Mesenchymal stem cell (in vitro differentiated cells and primary cell): ENCODE measurements around the gene GPA33.
A peak's percentile ranks its signal among the peaks of the same experiment; 100 is the strongest.

Experiments used
- DNase-seq: peaks from one replicate; pipeline ENCODE4 v3.0.0-alpha.2; 2013
- H2AFZ ChIP-seq: one replicate; pipeline ENCODE4 v1.6.1; 2013; ENCODE audit warnings: low read depth, mild to moderate bottlenecking, control low read depth, inconsistent platforms, low read length, moderate library complexity
- H2AK5ac ChIP-seq: 2 replicates; pipeline ENCODE4 v1.6.1; 2013; ENCODE audit warnings: low read length, moderate library complexity, mild to moderate bottlenecking, inconsistent platforms; ENCODE audit not compliant: severe bottlenecking
- H2BK120ac ChIP-seq: one replicate; pipeline ENCODE4 v1.6.1; 2013; ENCODE audit warnings: low read depth, mild to moderate bottlenecking, inconsistent platforms, low read length, moderate library complexity
- H2BK12ac ChIP-seq, 2 experiments: one replicate each; pipeline ENCODE4 v1.6.1; 2013; ENCODE audit warnings: inconsistent platforms in 2 of 2, low read length in 2 of 2, mild to moderate bottlenecking in 2 of 2, moderate library complexity in 2 of 2, control low read depth in 1 of 2
- H2BK15ac ChIP-seq: one replicate; pipeline ENCODE4 v1.6.1; 2013; ENCODE audit warnings: mild to moderate bottlenecking, low read depth, inconsistent platforms; ENCODE audit not compliant: poor library complexity, severe bottlenecking
- H2BK5ac ChIP-seq: 2 replicates; pipeline ENCODE4 v1.6.1; 2013; ENCODE audit warnings: low read depth, mild to moderate bottlenecking, low read length, control low read depth, inconsistent platforms; ENCODE audit not compliant: poor library complexity, severe bottlenecking
- H3K14ac ChIP-seq, 2 experiments: one replicate each; pipeline ENCODE4 v1.6.1; 2013; ENCODE audit warnings: inconsistent platforms in 2 of 2, low read length in 2 of 2, control low read depth in 1 of 2, mild to moderate bottlenecking in 1 of 2, moderate library complexity in 1 of 2
- H3K18ac ChIP-seq, 2 experiments: one replicate each; pipeline ENCODE4 v1.6.1; 2013; ENCODE audit warnings: inconsistent platforms in 2 of 2, low read length in 2 of 2, control low read depth in 1 of 2, low read depth in 1 of 2, mild to moderate bottlenecking in 1 of 2
- H3K23ac ChIP-seq, 2 experiments: one replicate each; pipeline ENCODE4 v1.6.1; 2013; ENCODE audit warnings: inconsistent platforms in 2 of 2, low read length in 2 of 2, mild to moderate bottlenecking in 2 of 2, moderate library complexity in 2 of 2, control low read depth in 1 of 2
- H3K27ac ChIP-seq: 2 replicates; pipeline ENCODE4 v1.5.1; 2013; ENCODE audit warnings: mild to moderate bottlenecking, moderate library complexity, low read length, control low read depth, inconsistent platforms; ENCODE audit not compliant: poor library complexity, severe bottlenecking
- H3K27me3 ChIP-seq, 2 experiments: 2 replicates each; pipeline versions ENCODE4 v1.6.1 to v1.7.0; 2013; ENCODE audit warnings: low read length in 2 of 2, mild to moderate bottlenecking in 2 of 2, moderate library complexity in 2 of 2, control low read depth in 1 of 2, inconsistent platforms in 1 of 2; ENCODE audit not compliant: control insufficient read depth in 1 of 2, insufficient read depth in 1 of 2
- H3K36me3 ChIP-seq, 2 experiments: 2 replicates each; pipeline versions ENCODE4 v1.6.1 to v1.7.0; 2013; ENCODE audit warnings: low read length in 2 of 2, control low read depth in 1 of 2, inconsistent platforms in 1 of 2, low read depth in 1 of 2, mild to moderate bottlenecking in 1 of 2; ENCODE audit not compliant: insufficient read depth in 2 of 2, control insufficient read depth in 1 of 2
- H3K4ac ChIP-seq, 2 experiments: one replicate each; pipeline ENCODE4 v1.6.1; 2013; ENCODE audit warnings: inconsistent platforms in 2 of 2, low read length in 2 of 2, mild to moderate bottlenecking in 2 of 2, moderate library complexity in 2 of 2, control low read depth in 1 of 2, low read depth in 1 of 2
- H3K4me1 ChIP-seq: 2 replicates; pipeline ENCODE4 v1.6.1; 2013; ENCODE audit warnings: low read depth, low read length, control low read depth; ENCODE audit not compliant: control insufficient read depth, insufficient read depth
- H3K4me2 ChIP-seq: 2 replicates; pipeline ENCODE4 v1.6.1; 2013; ENCODE audit warnings: low read length, mild to moderate bottlenecking, inconsistent platforms; ENCODE audit not compliant: poor library complexity, severe bottlenecking
- H3K4me3 ChIP-seq, 2 experiments: 2 replicates each; pipeline versions ENCODE4 v1.5.1 to v1.7.0; 2013; ENCODE audit warnings: low read length in 2 of 2, mild to moderate bottlenecking in 2 of 2, control low read depth in 1 of 2, low read depth in 1 of 2; ENCODE audit not compliant: insufficient read depth in 1 of 2
- H3K79me1 ChIP-seq: replicated peaks from 2 replicates; pipeline ENCODE4 v1.6.1; 2013; ENCODE audit warnings: mild to moderate bottlenecking, control low read depth, low read length, inconsistent platforms; ENCODE audit not compliant: poor library complexity, severe bottlenecking
- H3K9ac ChIP-seq: 2 replicates; pipeline ENCODE4 v1.7.0; 2013; ENCODE audit warnings: mild to moderate bottlenecking, low read length, moderate library complexity
- H3K9me3 ChIP-seq: 2 replicates; pipeline ENCODE4 v1.7.0; 2013; ENCODE audit warnings: mild to moderate bottlenecking, low read length; ENCODE audit not compliant: control insufficient read depth
- H4K8ac ChIP-seq: one replicate; pipeline ENCODE4 v1.6.1; 2013; ENCODE audit warnings: inconsistent platforms, mild to moderate bottlenecking, low read length, moderate library complexity
- H4K91ac ChIP-seq: one replicate; pipeline ENCODE4 v1.6.1; 2013; ENCODE audit warnings: mild to moderate bottlenecking, low read length, inconsistent platforms
- WGBS: methylation state at CpG from one replicate; pipeline ENCODE4 v1.1.7; 2013; ENCODE audit warnings: mixed read lengths; 5-methylcytosine and 5-hydroxymethylcytosine counted together

Gene GPA33

DNA sequence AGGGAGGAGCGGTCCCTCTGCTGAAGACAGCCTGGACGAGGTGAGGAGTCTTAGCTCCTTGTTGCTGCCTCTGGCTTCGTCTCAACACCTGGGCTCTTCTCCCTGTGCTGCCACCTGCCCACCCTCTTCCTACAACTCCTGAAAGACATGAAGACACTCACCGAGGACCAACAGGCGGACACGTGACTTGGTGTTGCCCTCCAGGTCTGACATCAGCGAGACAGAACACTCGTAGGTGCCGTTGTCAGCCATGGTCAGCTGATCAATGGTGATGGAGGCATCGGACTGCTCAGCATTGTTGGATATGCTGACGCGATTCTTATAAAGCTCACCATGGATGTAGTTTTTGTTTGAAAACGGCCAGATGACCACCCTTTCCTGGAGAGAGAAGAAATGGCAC is 21.4 kb downstream of the GPA33 start:
- Histone ChIP-seq H3K23ac (no peak overlapping the region), H3K36me3 (peaks cover 0 to 2% of the 10 kb centered on the region in 2 experiments), H3K14ac (peak overlapping the region in 1 of 2 experiments; percentile 57), H3K4me1 (no peaks in the 10 kb centered on the region), H2BK5ac (no peak overlapping the region), H3K27ac (no peak overlapping the region), H3K4me2 (no peak overlapping the region), H3K9me3 (no peaks in the 10 kb centered on the region), H3K79me1 (no peaks in the 10 kb centered on the region), H2BK15ac (no peak overlapping the region), H2AK5ac (no peak overlapping the region), H4K91ac (no peak overlapping the region), H3K4me3 (no peak overlapping the region), H2BK12ac (no peak overlapping the region), H3K9ac (no peak overlapping the region), H2AFZ (no peak overlapping the region), H2BK120ac (no peak overlapping the region), H3K4ac (no peak overlapping the region), H3K18ac (no peak overlapping the region), H4K8ac (no peak overlapping the region), H3K27me3 (peaks cover 34 to 45% of the 10 kb centered on the region in 2 experiments)
- no peak for DNase-seq
- WGBS: 89% methylated on average over 13 of the region's 13 CpGs

DNA sequence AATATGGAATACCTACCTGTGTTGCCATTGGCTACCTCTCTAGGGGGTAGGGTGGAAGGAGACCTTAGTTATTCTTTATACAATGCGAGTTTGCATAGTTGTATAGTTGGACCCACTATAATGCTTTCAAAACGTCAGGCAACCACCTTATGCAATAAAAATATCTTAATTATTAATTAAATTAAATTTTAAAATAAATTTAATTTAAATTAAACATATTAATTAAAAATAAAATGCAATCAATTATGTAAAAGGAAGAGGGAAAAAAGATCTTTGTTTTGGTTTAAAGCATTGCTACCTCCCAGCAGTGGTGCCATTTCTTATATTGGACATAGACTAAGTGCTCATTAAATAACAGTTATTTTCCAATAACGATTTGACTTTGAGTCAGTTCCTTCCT is 22.3 kb downstream of the GPA33 start:
- H3K4me3 ChIP-seq: no peak overlapping the region
- H3K4ac ChIP-seq: no peak overlapping the region
- no peak overlapping the region for H2BK5ac ChIP-seq
- no peaks in the 10 kb centered on the region for H3K9me3 ChIP-seq
- H2BK120ac ChIP-seq: no peak overlapping the region
- H4K8ac ChIP-seq: no peak overlapping the region
- H2BK12ac ChIP-seq: no peak overlapping the region
- no peak overlapping the region for H3K14ac ChIP-seq
- WGBS: no CpG with 5 or more reads among the region's 3 CpGs
- no peak overlapping the region for H3K27ac ChIP-seq
- H3K79me1 ChIP-seq: no peaks in the 10 kb centered on the region
- peaks cover 0 to 2% of the 10 kb centered on the region in 2 experiments for H3K36me3 ChIP-seq
- no peak overlapping the region for H2BK15ac ChIP-seq
- H3K23ac ChIP-seq: no peak overlapping the region
- peaks cover 34 to 39% of the 10 kb centered on the region in 2 experiments for H3K27me3 ChIP-seq
- no peak overlapping the region for H4K91ac ChIP-seq
- no peak overlapping the region for H3K18ac ChIP-seq
- no peak overlapping the region for H2AK5ac ChIP-seq
- no peak for DNase-seq
- H3K9ac ChIP-seq: no peak overlapping the region
- no peaks in the 10 kb centered on the region for H3K4me1 ChIP-seq
- no peak overlapping the region for H2AFZ ChIP-seq
- H3K4me2 ChIP-seq: no peak overlapping the region

DNA sequence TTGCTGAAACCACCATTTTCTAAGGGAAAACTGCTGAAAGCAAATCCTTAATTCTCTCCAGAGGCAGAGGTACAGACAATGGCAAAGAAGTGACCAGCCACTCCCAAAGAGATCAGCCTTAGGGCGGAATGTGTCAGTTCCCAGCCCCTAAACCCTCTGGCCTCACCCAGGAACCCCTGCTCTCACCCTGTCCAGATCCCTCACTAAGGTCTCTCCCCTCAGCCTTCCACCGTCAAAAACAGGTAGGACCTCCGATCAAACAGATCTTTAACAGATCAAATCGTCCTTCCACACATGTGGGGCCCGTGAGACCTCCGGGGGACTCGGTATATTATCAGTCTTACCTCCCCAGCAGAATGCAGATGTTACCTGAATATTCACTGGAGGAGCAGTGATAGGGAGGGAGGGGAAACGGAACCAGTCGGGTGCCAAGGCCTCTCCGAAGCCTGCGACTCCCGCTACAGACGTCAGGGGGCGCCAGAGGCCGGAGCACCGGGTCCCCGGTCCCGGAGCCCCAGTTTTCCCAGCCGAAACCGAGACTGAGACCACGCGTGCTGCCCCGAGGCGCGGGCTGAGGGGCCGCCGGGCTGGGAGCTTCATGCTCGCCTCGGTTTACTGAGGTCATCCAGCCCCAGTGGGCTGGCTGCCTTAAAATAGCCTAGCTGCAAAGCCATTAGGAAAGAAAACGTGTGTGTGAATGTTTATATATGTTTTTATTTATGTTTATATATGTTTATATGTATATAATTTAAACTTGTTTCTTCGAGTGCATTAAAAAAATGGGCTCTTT is 23.6 kb downstream of the GPA33 start:
- Histone ChIP-seq H3K4me1 (no peaks in the 10 kb centered on the region), H3K27me3 (peaks cover 31 to 36% of the 10 kb centered on the region in 2 experiments), H3K4me3 (peak overlapping the region in 1 of 2 experiments; percentile 61), H2BK12ac (no peak overlapping the region), H3K9ac (peak overlapping the region; percentile 59), H3K14ac (no peak overlapping the region), H3K79me1 (no peaks in the 10 kb centered on the region), H3K27ac (no peak overlapping the region), H2BK15ac (no peak overlapping the region), H4K8ac (no peak overlapping the region), H4K91ac (no peak overlapping the region), H3K36me3 (peaks cover 0 to 2% of the 10 kb centered on the region in 2 experiments), H3K4me2 (peak overlapping the region; percentile 91), H2AK5ac (no peak overlapping the region), H3K4ac (no peak overlapping the region), H2AFZ (no peak overlapping the region), H2BK5ac (no peak overlapping the region), H3K18ac (peak overlapping the region in 1 of 2 experiments; percentile 81), H3K23ac (no peak overlapping the region), H2BK120ac (no peak overlapping the region), H3K9me3 (no peaks in the 10 kb centered on the region)
- peak; percentile 65 for DNase-seq
- 5% methylated on average over 27 of the region's 31 CpGs for WGBS

DNA sequence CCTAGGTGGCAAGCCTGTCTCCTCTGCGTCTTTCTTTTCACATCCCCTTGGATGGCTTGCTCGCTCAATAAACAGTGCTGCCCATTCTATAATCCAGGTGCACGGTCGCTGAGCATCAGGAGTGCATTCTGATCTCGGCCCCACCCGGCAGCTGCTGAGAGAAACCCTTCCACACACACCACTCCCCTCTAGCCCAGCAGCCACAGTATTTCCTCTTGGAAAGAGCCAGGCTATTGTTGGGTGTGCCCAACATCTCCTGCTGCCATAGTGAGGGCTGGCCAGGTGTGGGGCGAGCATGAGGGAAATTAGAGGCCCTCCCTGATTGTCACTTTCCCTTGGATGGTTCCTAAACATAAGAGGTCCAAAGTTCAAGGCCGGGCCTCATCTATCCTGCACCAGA is 24.7 kb downstream of the GPA33 start:
- Histone ChIP-seq H2AK5ac (no peak overlapping the region), H2AFZ (no peak overlapping the region), H3K9ac (no peak overlapping the region), H3K27me3 (peaks cover 25 to 28% of the 10 kb centered on the region in 2 experiments), H3K4ac (no peak overlapping the region), H3K4me2 (no peak overlapping the region), H3K27ac (no peak overlapping the region), H3K23ac (no peak overlapping the region), H3K9me3 (no peaks in the 10 kb centered on the region), H4K91ac (no peak overlapping the region), H3K4me3 (no peak overlapping the region), H2BK15ac (no peak overlapping the region), H3K18ac (no peak overlapping the region), H2BK120ac (no peak overlapping the region), H3K79me1 (no peaks in the 10 kb centered on the region), H3K36me3 (peaks cover 0 to 2% of the 10 kb centered on the region in 2 experiments), H3K4me1 (no peaks in the 10 kb centered on the region), H2BK5ac (no peak overlapping the region), H4K8ac (no peak overlapping the region), H2BK12ac (no peak overlapping the region), H3K14ac (no peak overlapping the region)
- 90% methylated on average over 8 of the region's 8 CpGs for WGBS
- no peak for DNase-seq
